ENCODE measurements around the gene GPRC5A.

Gene GPRC5A

GRCh38 chr12:12896260-12896659 is 4.9 kb downstream of the GPRC5A start:
- TF ChIP-seq, protein P1, sequence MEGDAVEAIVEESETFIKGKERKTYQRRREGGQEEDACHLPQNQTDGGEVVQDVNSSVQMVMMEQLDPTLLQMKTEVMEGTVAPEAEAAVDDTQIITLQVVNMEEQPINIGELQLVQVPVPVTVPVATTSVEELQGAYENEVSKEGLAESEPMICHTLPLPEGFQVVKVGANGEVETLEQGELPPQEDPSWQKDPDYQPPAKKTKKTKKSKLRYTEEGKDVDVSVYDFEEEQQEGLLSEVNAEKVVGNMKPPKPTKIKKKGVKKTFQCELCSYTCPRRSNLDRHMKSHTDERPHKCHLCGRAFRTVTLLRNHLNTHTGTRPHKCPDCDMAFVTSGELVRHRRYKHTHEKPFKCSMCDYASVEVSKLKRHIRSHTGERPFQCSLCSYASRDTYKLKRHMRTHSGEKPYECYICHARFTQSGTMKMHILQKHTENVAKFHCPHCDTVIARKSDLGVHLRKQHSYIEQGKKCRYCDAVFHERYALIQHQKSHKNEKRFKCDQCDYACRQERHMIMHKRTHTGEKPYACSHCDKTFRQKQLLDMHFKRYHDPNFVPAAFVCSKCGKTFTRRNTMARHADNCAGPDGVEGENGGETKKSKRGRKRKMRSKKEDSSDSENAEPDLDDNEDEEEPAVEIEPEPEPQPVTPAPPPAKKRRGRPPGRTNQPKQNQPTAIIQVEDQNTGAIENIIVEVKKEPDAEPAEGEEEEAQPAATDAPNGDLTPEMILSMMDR (IDR thresholded peaks at IDR 0.05; ENCODE audit: low read depth, low read length), result no peak

DNA sequence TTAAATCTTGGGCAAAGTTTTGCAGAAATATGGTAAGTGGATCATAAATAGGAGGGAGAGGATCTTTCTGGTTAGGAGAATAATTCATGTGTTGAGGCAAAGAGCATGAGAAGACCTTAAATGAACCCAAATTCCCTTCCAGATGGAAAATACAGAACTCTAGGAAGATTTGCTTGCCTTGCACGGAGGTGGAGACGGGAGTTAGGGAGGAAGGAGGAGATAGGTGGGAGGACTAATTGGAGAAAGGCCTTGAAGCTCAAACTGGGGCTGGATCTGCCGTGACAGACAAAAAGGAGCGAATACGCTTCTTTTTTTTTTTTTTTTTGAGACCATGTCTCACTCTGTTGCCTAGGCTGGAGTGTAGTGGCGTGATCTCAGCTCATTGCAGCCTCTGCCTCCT is 5.9 kb downstream of the GPRC5A start:
- H3K4me3 ChIP-seq (ENCODE audit: low read depth, low read length), result no peak overlapping the region

More at GRCh38 chr12:12896260-12896659, 4.9 kb downstream of the GPRC5A start:
- H3K4me3 ChIP-seq (ENCODE audit: low read depth, low read length), result no peak overlapping the region

GRCh38 chr12:12898136-12898717 is 6.9 kb downstream of the GPRC5A start:
- H3K4me3 ChIP-seq (ENCODE audit: low read depth, low read length), result no peak overlapping the region
- TF ChIP-seq, protein P1 (IDR thresholded peaks at IDR 0.05; ENCODE audit: low read depth, low read length), result no peak

More for the DNA sequence above, 5.9 kb downstream of the GPRC5A start:
- TF ChIP-seq, protein P1 (IDR thresholded peaks at IDR 0.05; ENCODE audit: low read depth, low read length), result no peak

DNA sequence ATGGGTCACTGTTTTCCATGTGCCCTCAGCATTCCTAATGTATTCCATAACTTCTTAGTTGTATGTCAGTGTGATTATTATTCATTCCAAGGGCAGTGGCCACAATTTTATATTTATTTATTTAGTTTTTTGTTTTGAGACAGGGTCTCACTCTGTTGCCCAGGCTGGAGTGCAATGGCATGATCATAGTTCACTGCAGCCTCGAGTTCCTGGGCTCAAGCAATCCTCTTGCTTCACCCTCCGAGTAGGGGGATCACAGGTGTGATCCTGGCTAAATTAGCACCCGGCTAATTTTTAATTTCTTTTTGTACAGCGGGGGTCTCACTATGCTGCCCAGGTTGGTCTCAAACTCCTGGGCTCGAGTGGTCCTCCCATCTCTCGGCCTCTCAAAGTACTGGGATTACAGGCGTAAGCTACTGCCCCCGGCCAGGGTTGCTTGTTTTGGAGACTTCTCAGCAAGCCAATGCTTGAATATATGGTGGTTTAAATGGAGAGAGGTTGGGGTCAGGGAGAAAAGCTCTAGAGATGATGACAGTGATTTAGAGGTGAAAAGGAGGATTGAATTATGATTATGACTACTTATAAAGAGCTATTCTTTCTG is 7.6 kb downstream of the GPRC5A start:
- H3K4me3 ChIP-seq (ENCODE audit: low read depth, low read length), result no peak overlapping the region
- TF ChIP-seq, protein P1 (IDR thresholded peaks at IDR 0.05; ENCODE audit: low read depth, low read length), result no peak

GRCh38 chr12:12899530-12900380 is 8.4 kb downstream of the GPRC5A start:
- TF ChIP-seq, protein P1 (IDR thresholded peaks at IDR 0.05; ENCODE audit: low read depth, low read length), result no peak
- peak overlapping the region; percentile 23; the same call in 1 of the 2 replicates for H3K4me3 ChIP-seq (ENCODE audit: low read depth, low read length)

GRCh38 chr12:12900786-12901157 is 9.4 kb downstream of the GPRC5A start:
- TF ChIP-seq, protein P1 (IDR thresholded peaks at IDR 0.05; ENCODE audit: low read depth, low read length), result no peak
- no peak overlapping the region for H3K4me3 ChIP-seq (ENCODE audit: low read depth, low read length)
